AG04449 (cell line): Measurements from ENCODE around the gene MUC7.
"Not testable (repeated sequence)": the region's sequence is repeated elsewhere in the genome, so short reads cannot be mapped to it uniquely, and the experiment has no call there.

ENCODE experiments used
- CTCF ChIA-PET: fragments of 350-600 bp; formaldehyde crosslinking; extraction: SDS; loops from one replicate; lab custom pipeline; 2021; ENCODE audit warnings: antibody characterized with exemption; lab: Yijun Ruan, JAX
- POLR2A ChIA-PET: fragments of 400-600, 350-600 bp; formaldehyde crosslinking; extraction: SDS; loops from one replicate; lab custom pipeline; 2020; ENCODE audit warnings: antibody characterized with exemption, inconsistent platforms; lab: Yijun Ruan, JAX
- DNase-seq: peaks from one replicate; pipeline ENCODE4 v3.0.0-alpha.2; 2010; ENCODE audit warnings: low read depth, low spot score
- H3K4me3 ChIP-seq: 2 replicates; pipeline ENCODE4 v1.5.1; 2011; ENCODE audit warnings: low read depth, mild to moderate bottlenecking, control low read depth, low read length
- TF ChIP-seq, protein P1 (sequence below): IDR thresholded peaks from one replicate; pipeline ENCODE4 v1.5.1; 2011; ENCODE audit warnings: mild to moderate bottlenecking, moderate library complexity, low read length, control low read depth, inconsistent platforms; ENCODE audit not compliant: insufficient read depth; ENCODE audit errors: missing control alignments

The MUC7 gene

GRCh38 chr4:70449220-70449619 is 22.8 kb upstream of the MUC7 start:
- no peak overlapping the region for H3K4me3 ChIP-seq
- DNase-seq = no peak
- TF ChIP-seq, protein P1, sequence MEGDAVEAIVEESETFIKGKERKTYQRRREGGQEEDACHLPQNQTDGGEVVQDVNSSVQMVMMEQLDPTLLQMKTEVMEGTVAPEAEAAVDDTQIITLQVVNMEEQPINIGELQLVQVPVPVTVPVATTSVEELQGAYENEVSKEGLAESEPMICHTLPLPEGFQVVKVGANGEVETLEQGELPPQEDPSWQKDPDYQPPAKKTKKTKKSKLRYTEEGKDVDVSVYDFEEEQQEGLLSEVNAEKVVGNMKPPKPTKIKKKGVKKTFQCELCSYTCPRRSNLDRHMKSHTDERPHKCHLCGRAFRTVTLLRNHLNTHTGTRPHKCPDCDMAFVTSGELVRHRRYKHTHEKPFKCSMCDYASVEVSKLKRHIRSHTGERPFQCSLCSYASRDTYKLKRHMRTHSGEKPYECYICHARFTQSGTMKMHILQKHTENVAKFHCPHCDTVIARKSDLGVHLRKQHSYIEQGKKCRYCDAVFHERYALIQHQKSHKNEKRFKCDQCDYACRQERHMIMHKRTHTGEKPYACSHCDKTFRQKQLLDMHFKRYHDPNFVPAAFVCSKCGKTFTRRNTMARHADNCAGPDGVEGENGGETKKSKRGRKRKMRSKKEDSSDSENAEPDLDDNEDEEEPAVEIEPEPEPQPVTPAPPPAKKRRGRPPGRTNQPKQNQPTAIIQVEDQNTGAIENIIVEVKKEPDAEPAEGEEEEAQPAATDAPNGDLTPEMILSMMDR = no peak
- ChIA-PET CTCF (no interaction called here), POLR2A (no interaction called here)

- DNase-seq = no peak
- ChIA-PET POLR2A (no interaction called here), CTCF (no interaction called here)
- TF ChIP-seq, protein P1 = no peak
- no peak overlapping the region for H3K4me3 ChIP-seq
These were observed 19.1 kb upstream of the MUC7 start for GRCh38 chr4:70452946-70453345.

DNA sequence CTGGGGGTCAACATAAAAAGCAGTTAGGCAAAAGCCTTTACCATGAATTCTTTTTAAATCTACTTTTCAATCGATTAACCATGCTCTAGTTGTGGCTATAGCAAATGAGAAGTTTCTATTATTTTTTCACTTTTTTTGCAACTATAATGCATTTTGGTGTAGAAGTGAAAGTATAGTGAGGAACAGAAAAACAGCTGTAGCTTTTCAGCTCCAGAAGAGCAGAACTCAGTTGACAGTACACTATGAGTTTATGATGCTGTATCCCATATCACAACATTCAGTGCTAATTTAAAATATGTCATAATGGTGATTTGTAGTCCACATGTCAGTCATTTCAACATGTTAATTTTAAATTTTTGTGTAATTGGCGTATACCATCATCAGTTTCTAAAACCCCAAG is 8.7 kb upstream of the MUC7 start:
- TF ChIP-seq, protein P1 = no peak
- H3K4me3 ChIP-seq = no peak overlapping the region
- no peak for DNase-seq
- ChIA-PET CTCF (no interaction called here), POLR2A (no interaction called here)

GRCh38 chr4:70473679-70474078 is 1.7 kb downstream of the MUC7 start:
- TF ChIP-seq, protein P1 = no peak
- ChIA-PET POLR2A (no interaction called here), CTCF (no interaction called here)
- no peak overlapping the region for H3K4me3 ChIP-seq
- DNase-seq = no peak

- TF ChIP-seq, protein P1 = no peak
These were observed 16.8 kb downstream of the MUC7 start for GRCh38 chr4:70488748-70489147.

DNA sequence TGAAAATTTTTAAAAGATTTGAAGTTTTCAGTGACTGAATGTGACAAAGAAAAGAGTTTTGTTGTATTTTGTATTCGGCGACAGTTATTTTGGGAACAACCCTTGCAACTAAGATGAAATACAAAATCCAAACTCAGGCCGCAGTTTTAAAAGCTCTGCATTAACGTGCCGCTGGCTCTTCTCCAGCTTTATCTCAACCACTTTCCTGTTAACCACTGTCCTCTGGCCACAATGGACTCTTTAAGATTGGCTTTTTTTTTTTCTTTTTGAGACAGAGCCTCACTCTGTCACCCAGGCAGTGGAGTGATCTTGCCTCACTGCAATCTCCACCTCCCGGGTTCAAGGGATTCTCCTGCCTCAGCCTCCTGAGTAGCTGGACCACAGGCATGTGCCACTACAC is 24.2 kb downstream of the MUC7 start:
- ChIA-PET CTCF (interaction anchor here (1.1 kb wide), 1 partner anchor 8 kb away, joined by 6 read pairs; no protein-coding TSS in a partner anchor), POLR2A (no interaction called here)
- H3K4me3 ChIP-seq = no peak overlapping the region
- TF ChIP-seq, protein P1 = no peak
- no peak for DNase-seq

More at GRCh38 chr4:70488748-70489147, 16.8 kb downstream of the MUC7 start:
- no peak overlapping the region for H3K4me3 ChIP-seq
- CTCF ChIA-PET = no interaction called here
- POLR2A ChIA-PET = no interaction called here
- DNase-seq = no peak

GRCh38 chr4:70501838-70502237 is 29.8 kb downstream of the MUC7 start:
- H3K4me3 ChIP-seq, CTCF ChIA-PET, POLR2A ChIA-PET, DNase-seq: not testable (repeated sequence)
